Liver (tissue), 3 donors: Measurements from ENCODE around the gene AHR.

Source experiments
- ATF3 ChIP-seq: IDR thresholded peaks from 2 replicates; pipeline ENCODE4 v1.6.1; 2016; ENCODE audit warnings: antibody characterized with exemption
- EGR1 ChIP-seq, 2 donors: IDR thresholded peaks; 2 replicates each; pipeline ENCODE4 v1.6.1; 2016 to 2018; ENCODE audit warnings: antibody characterized with exemption in 2 of 2, low read depth in 2 of 2
- FOXA1 ChIP-seq: IDR thresholded peaks from 2 replicates; pipeline ENCODE4 v1.6.1; 2016; ENCODE audit warnings: antibody characterized with exemption
- GABPA ChIP-seq, 2 donors: IDR thresholded peaks in 1 of 2; conservative IDR thresholded peaks in 1 of 2; 2 replicates each; pipeline ENCODE4 v1.6.1; 2016; ENCODE audit warnings: antibody characterized with exemption in 2 of 2, mild to moderate bottlenecking in 1 of 2, moderate library complexity in 1 of 2
- HNF4A ChIP-seq, 2 donors: conservative IDR thresholded peaks; 2 replicates each; pipeline ENCODE4 v1.6.1; 2016; ENCODE audit warnings: antibody characterized with exemption in 2 of 2, mild to moderate bottlenecking in 2 of 2
- JUND ChIP-seq, 2 donors: IDR thresholded peaks; 2 replicates each; pipeline ENCODE4 v1.6.1; 2016; ENCODE audit warnings: antibody characterized with exemption in 2 of 2
- RAD21 ChIP-seq, 2 donors: IDR thresholded peaks; 2 replicates each; pipeline ENCODE4 v1.6.1; 2016; ENCODE audit warnings: antibody characterized with exemption in 2 of 2, mild to moderate bottlenecking in 2 of 2
- REST ChIP-seq: IDR thresholded peaks from 2 replicates; pipeline ENCODE4 v1.6.1; 2016; ENCODE audit warnings: antibody characterized with exemption, mild to moderate bottlenecking
- TAF1 ChIP-seq: conservative IDR thresholded peaks from 2 replicates; pipeline ENCODE4 v1.6.1; 2016; ENCODE audit warnings: antibody characterized with exemption, mild to moderate bottlenecking
- YY1 ChIP-seq: IDR thresholded peaks from 2 replicates; pipeline ENCODE4 v1.6.1; 2016; ENCODE audit warnings: antibody characterized with exemption, mild to moderate bottlenecking
- TF ChIP-seq, protein P1 (sequence below): fragments of 150-350 bp; IDR thresholded peaks from 2 replicates; pipeline ENCODE4 v1.5.1; 2017; ENCODE audit warnings: improper control_type of control experiment, low read depth, low read length; ENCODE audit not compliant: missing input control
- TF ChIP-seq, protein P2 (sequence below): IDR thresholded peaks from 2 replicates; pipeline ENCODE4 v1.6.1; 2016; ENCODE audit warnings: antibody characterized with exemption
- donor health status: healthy.
- donor health status: healthy.

DNA sequence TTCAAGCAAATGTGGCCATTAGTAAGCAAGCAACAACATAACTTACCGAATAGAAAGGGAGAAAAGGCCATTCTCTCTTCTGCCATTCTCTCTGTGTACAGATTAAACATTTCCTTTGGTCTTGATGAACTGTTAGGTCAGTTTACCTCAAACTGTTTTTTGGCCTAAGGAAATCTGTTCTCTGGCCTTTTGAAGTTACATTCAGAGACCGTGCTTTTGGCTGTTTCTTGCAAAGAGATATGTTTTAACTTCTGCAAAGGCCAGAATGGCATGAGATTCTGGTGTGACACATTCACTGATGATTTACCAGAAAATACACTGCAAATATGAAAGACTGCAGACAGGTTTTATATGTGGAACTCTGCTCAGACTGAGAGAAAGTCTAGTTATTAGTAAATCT, 22.2 kb downstream of the AHR start:
- TF ChIP-seq ATF3, result no peak
- TF ChIP-seq, protein P1, sequence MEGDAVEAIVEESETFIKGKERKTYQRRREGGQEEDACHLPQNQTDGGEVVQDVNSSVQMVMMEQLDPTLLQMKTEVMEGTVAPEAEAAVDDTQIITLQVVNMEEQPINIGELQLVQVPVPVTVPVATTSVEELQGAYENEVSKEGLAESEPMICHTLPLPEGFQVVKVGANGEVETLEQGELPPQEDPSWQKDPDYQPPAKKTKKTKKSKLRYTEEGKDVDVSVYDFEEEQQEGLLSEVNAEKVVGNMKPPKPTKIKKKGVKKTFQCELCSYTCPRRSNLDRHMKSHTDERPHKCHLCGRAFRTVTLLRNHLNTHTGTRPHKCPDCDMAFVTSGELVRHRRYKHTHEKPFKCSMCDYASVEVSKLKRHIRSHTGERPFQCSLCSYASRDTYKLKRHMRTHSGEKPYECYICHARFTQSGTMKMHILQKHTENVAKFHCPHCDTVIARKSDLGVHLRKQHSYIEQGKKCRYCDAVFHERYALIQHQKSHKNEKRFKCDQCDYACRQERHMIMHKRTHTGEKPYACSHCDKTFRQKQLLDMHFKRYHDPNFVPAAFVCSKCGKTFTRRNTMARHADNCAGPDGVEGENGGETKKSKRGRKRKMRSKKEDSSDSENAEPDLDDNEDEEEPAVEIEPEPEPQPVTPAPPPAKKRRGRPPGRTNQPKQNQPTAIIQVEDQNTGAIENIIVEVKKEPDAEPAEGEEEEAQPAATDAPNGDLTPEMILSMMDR, result no peak
- TF ChIP-seq RAD21 (IDR thresholded peaks at IDR 0.05), result peak; percentile 25 to 35
- TF ChIP-seq YY1, result peak; percentile 88
- no peak for TF ChIP-seq TAF1
- peak; percentile 36 for TF ChIP-seq FOXA1
- TF ChIP-seq, protein P2, sequence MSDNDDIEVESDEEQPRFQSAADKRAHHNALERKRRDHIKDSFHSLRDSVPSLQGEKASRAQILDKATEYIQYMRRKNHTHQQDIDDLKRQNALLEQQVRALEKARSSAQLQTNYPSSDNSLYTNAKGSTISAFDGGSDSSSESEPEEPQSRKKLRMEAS, result no peak
- TF ChIP-seq REST, result no peak
- TF ChIP-seq HNF4A (conservative IDR thresholded peaks at IDR 0.05), result peak; percentile 17 to 81
- TF ChIP-seq EGR1 (IDR thresholded peaks at IDR 0.05; ENCODE audit: low read depth in 2 of 2), result no peak
- TF ChIP-seq GABPA (IDR thresholded peaks at IDR 0.05 in 1 of 2, conservative IDR thresholded peaks at IDR 0.05 in 1 of 2), result no peak
- TF ChIP-seq JUND (IDR thresholded peaks at IDR 0.05), result peak in 1 of 2 donors; percentile 70
